Stimulated activated memory B cell treated with anti-CD40 and anti-IgM and Interleukin-4, amounts not matched to agents 10 μg/mL and 1 μg/mL and 100 μg/mL, for 72 hours (primary cell): ENCODE data around the gene UBE3D.

ENCODE experiments used
- ATAC-seq: fragments of 150-1000 bp; cut with Tn5 transposase; 2 replicates; pipeline ENCODE4 v1.10.0; 2021
- H3K27ac Mint-ChIP-seq: one replicate; pipeline ENCODE4 v1.8.0; 2022; ENCODE audit warnings: mild to moderate bottlenecking, mixed read lengths
- H3K27me3 Mint-ChIP-seq: one replicate; pipeline ENCODE4 v1.8.0; 2022; ENCODE audit warnings: mixed read lengths
- H3K36me3 Mint-ChIP-seq: one replicate; pipeline ENCODE4 v1.8.0; 2022; ENCODE audit warnings: mixed read lengths
- H3K4me1 Mint-ChIP-seq: one replicate; pipeline ENCODE4 v1.8.0; 2022; ENCODE audit warnings: mixed read lengths
- H3K4me3 Mint-ChIP-seq: one replicate; pipeline ENCODE4 v1.8.0; 2022; ENCODE audit warnings: mild to moderate bottlenecking, moderate library complexity, mixed read lengths
- H3K9me3 Mint-ChIP-seq: one replicate; pipeline ENCODE4 v1.8.0; 2022; ENCODE audit warnings: mixed read lengths

The UBE3D gene

GRCh38 chr6:83068616-83069015 lies 3.0 kb upstream of the UBE3D start:
- Mint-ChIP-seq H3K4me3 (peak overlapping the region; percentile 87), H3K36me3 (no peaks in the 10 kb centered on the region), H3K9me3 (no peaks in the 10 kb centered on the region), H3K27ac (peak overlapping the region; percentile 90), H3K27me3 (no peaks in the 10 kb centered on the region), H3K4me1 (peaks cover 37% of the 10 kb centered on the region)
- ATAC-seq: no peak

GRCh38 chr6:83067448-83068439 lies 2.1 kb upstream of the UBE3D start, which contains the start of gene DOP1A:
DOP1A (plus strand) TSS chr6:83067671; CDS start chr6:83096978, 29,307 bp downstream.
- Mint-ChIP-seq H3K36me3 (no peaks in the 10 kb centered on the region), H3K4me1 (peaks cover 38% of the 10 kb centered on the region), H3K27me3 (no peaks in the 10 kb centered on the region), H3K4me3 (peak within 1 kb of the TSS; percentile 87), H3K27ac (peak within 1 kb of the TSS; percentile 90), H3K9me3 (no peaks in the 10 kb centered on the region)
- peak; percentile 93 for ATAC-seq

GRCh38 chr6:83062225-83062624 lies 3.4 kb downstream of the UBE3D start:
- Mint-ChIP-seq H3K9me3 (no peaks in the 10 kb centered on the region), H3K4me3 (no peak overlapping the region), H3K36me3 (peaks cover 21% of the 10 kb centered on the region), H3K27me3 (no peaks in the 10 kb centered on the region), H3K4me1 (peaks cover 38% of the 10 kb centered on the region), H3K27ac (no peak overlapping the region)
- ATAC-seq: no peak

- no peak for ATAC-seq
- no peaks in the 10 kb centered on the region for H3K9me3 Mint-ChIP-seq
- no peak overlapping the region for H3K27ac Mint-ChIP-seq
- H3K4me3 Mint-ChIP-seq: no peak overlapping the region
- no peaks in the 10 kb centered on the region for H3K27me3 Mint-ChIP-seq
- peaks cover 31% of the 10 kb centered on the region for H3K36me3 Mint-ChIP-seq
- H3K4me1 Mint-ChIP-seq: peaks cover 37% of the 10 kb centered on the region
These were observed 4.5 kb downstream of the UBE3D start for GRCh38 chr6:83061190-83061589.

GRCh38 chr6:83057705-83058321 lies 7.8 kb downstream of the UBE3D start:
- H3K9me3 Mint-ChIP-seq: no peaks in the 10 kb centered on the region
- H3K27me3 Mint-ChIP-seq: no peaks in the 10 kb centered on the region
- H3K4me3 Mint-ChIP-seq: no peak overlapping the region
- peaks cover 42% of the 10 kb centered on the region for H3K36me3 Mint-ChIP-seq
- peaks cover 16% of the 10 kb centered on the region for H3K4me1 Mint-ChIP-seq
- no peak overlapping the region for H3K27ac Mint-ChIP-seq
- ATAC-seq: no peak

DNA sequence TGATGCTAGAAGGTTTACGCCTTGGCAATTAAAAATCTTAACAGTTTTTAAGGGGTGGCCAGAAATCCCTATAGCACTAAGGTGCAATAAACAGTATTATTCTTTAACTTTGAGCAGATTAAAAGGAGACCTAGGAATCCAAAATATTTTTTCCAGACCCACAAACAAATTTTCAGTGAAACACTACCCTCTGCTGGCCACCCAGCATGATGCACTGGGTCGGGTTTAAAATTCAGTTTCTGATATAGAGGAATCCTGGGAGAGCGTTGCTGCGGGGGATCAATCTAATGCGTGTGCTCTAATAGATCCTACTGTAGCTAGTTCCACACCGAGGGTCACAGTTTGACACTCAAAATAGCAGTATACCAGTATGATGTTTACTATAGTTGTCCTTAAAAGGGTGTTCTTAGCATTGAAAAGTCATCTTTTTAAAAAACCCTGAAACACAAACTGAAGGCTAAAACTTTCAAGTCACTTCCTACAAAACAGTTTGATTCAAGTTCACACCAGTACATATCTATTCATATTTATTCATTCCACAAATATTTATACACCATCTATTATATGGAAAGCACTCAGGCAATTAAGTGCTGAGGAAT lies 10.2 kb downstream of the UBE3D start:
- Mint-ChIP-seq H3K4me1 (peaks cover 16% of the 10 kb centered on the region), H3K27ac (no peak overlapping the region), H3K36me3 (peaks cover 50% of the 10 kb centered on the region), H3K9me3 (no peaks in the 10 kb centered on the region), H3K27me3 (no peaks in the 10 kb centered on the region), H3K4me3 (no peak overlapping the region)
- ATAC-seq: no peak

GRCh38 chr6:83053678-83054077 lies 12.0 kb downstream of the UBE3D start:
- Mint-ChIP-seq H3K36me3 (peaks cover 40% of the 10 kb centered on the region), H3K4me1 (peaks cover 9% of the 10 kb centered on the region), H3K27ac (no peak overlapping the region)

GRCh38 chr6:83051377-83052172 lies 14.1 kb downstream of the UBE3D start:
- no peaks in the 10 kb centered on the region for H3K27me3 Mint-ChIP-seq
- peaks cover 35% of the 10 kb centered on the region for H3K36me3 Mint-ChIP-seq
- no peaks in the 10 kb centered on the region for H3K9me3 Mint-ChIP-seq

More at GRCh38 chr6:83053678-83054077, 12.0 kb downstream of the UBE3D start:
- ATAC-seq: no peak
- Mint-ChIP-seq H3K4me3 (no peak overlapping the region), H3K9me3 (no peaks in the 10 kb centered on the region), H3K27me3 (no peaks in the 10 kb centered on the region)

DNA sequence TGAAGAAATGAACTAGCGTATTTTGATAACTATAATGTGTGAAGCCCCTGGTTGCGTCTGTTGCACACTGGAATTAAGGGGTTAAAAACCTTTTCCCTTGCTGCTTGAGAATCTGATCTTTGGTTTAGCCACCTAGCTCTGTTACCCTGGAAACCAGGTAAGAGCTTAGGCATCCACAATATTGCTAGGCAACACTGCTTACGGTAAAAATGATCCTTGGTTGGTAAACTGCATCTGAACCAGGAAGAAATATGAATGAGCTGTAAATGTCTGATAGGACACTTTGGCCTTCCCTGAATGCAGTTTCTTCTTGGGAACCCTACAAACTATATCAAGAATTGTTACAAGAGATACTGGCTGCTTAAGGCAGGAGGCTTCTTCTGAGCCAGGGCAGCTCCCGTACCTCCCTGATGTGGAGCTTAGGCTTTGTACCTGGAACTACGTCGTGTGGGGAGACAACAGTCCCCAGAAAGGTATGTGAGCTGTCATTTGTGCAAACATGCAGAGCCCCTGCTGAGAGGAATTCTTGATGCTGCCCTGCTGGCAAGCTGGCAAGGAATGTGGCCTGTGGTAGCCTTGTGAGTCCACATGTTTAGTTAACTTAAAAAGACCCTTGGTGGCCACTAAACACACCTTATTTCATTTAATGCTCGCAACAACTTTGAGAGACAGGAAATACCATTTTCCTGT lies 18.4 kb downstream of the UBE3D start:
- no peak for ATAC-seq
- H3K27ac Mint-ChIP-seq: no peak overlapping the region
- H3K9me3 Mint-ChIP-seq: no peaks in the 10 kb centered on the region
- no peaks in the 10 kb centered on the region for H3K27me3 Mint-ChIP-seq
- peaks cover 24% of the 10 kb centered on the region for H3K36me3 Mint-ChIP-seq
- no peaks in the 10 kb centered on the region for H3K4me1 Mint-ChIP-seq
- H3K4me3 Mint-ChIP-seq: no peak overlapping the region

More at GRCh38 chr6:83051377-83052172, 14.1 kb downstream of the UBE3D start:
- no peak for ATAC-seq
- Mint-ChIP-seq H3K4me1 (no peaks in the 10 kb centered on the region), H3K4me3 (no peak overlapping the region), H3K27ac (no peak overlapping the region)

- peaks cover 18% of the 10 kb centered on the region for H3K36me3 Mint-ChIP-seq
- no peak overlapping the region for H3K4me3 Mint-ChIP-seq
These were observed 21.4 kb downstream of the UBE3D start for GRCh38 chr6:83044091-83044768.

DNA sequence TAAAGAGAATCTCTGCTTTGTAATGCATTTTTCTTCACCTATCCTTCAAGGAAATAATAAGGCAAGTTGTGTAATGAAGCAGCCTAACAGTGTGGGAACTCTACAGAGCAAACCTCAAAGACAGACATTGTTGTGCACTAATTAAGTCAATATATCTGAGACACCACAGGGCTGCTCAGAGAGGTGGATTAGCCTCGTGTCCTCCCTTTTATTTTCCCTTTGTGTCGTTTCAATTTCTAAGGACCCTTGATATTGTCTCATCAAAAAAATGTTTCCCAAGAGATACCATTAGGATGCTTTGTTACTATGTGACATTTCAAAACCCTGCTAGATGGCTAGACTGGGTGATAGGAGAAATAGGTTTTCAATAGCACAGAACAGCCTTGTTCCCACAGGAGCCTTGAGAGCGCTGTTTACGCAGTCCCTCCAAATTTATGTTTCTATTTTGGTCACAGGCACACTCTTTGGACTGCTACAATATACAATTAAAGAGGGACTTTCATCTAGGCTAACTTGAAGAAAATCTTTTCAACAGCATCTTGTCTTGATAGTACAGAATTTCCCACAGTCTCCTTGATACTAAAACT lies 23.1 kb downstream of the UBE3D start:
- Mint-ChIP-seq H3K4me3 (no peak overlapping the region), H3K9me3 (no peaks in the 10 kb centered on the region), H3K36me3 (peaks cover 14% of the 10 kb centered on the region), H3K27ac (no peak overlapping the region), H3K4me1 (no peaks in the 10 kb centered on the region), H3K27me3 (no peaks in the 10 kb centered on the region)
- ATAC-seq: no peak

More at GRCh38 chr6:83044091-83044768, 21.4 kb downstream of the UBE3D start:
- no peaks in the 10 kb centered on the region for H3K9me3 Mint-ChIP-seq
- no peaks in the 10 kb centered on the region for H3K4me1 Mint-ChIP-seq
- H3K27me3 Mint-ChIP-seq: no peaks in the 10 kb centered on the region
- no peak overlapping the region for H3K27ac Mint-ChIP-seq
- no peak for ATAC-seq

- Mint-ChIP-seq H3K4me1 (no peaks in the 10 kb centered on the region), H3K4me3 (no peak overlapping the region), H3K27ac (no peak overlapping the region), H3K36me3 (peaks cover 48% of the 10 kb centered on the region), H3K9me3 (peaks cover 5% of the 10 kb centered on the region), H3K27me3 (no peaks in the 10 kb centered on the region)
- ATAC-seq: no peak
These were observed 27.4 kb downstream of the UBE3D start for GRCh38 chr6:83038246-83038645.

GRCh38 chr6:83031689-83032088 lies 34.0 kb downstream of the UBE3D start:
- Mint-ChIP-seq H3K9me3 (peaks cover 16% of the 10 kb centered on the region), H3K27me3 (no peaks in the 10 kb centered on the region), H3K4me1 (no peaks in the 10 kb centered on the region), H3K4me3 (no peak overlapping the region), H3K27ac (no peak overlapping the region), H3K36me3 (peaks cover 80% of the 10 kb centered on the region)
- no peak for ATAC-seq
